ENCODE results near the gene PNPLA8.

PNPLA8 gene

GRCh38 chr7:108525985-108526767 lies at the start of gene PNPLA8:
PNPLA8 (minus strand) TSS chr7:108526135; CDS start chr7:108515491, 10,644 bp downstream.
- H3K27ac ChIP-seq (ENCODE audit: low read length): peak within 1 kb of the TSS; percentile 26
- no peaks in the 10 kb centered on the region for H3K9me3 ChIP-seq (ENCODE audit: insufficient read depth, low read depth, low read length)
- no peaks in the 10 kb centered on the region for H3K36me3 ChIP-seq (ENCODE audit: insufficient read depth, low read depth, low read length)
- H3K4me3 ChIP-seq (ENCODE audit: low read length): peak within 1 kb of the TSS; percentile 96
- H3K27me3 ChIP-seq (ENCODE audit: insufficient read depth, low read length): no peaks in the 10 kb centered on the region
- peak within 1 kb of the TSS; percentile 84; the same call in 1 of the 2 replicates for H3K9ac ChIP-seq (ENCODE audit: low read depth, low read length)
- H3K4me1 ChIP-seq (ENCODE audit: insufficient read depth, low read length): peaks cover 18% of the 10 kb centered on the region

GRCh38 chr7:108575156-108575555 lies 49.2 kb upstream of the PNPLA8 start:
- no peaks in the 10 kb centered on the region for H3K27me3 ChIP-seq (ENCODE audit: insufficient read depth, low read length)
- H3K36me3 ChIP-seq (ENCODE audit: insufficient read depth, low read depth, low read length): peaks cover 43% of the 10 kb centered on the region
- H3K4me3 ChIP-seq (ENCODE audit: low read length): no peak overlapping the region

GRCh38 chr7:108572480-108572879 lies 46.5 kb upstream of the PNPLA8 start:
- no peak overlapping the region for H3K4me3 ChIP-seq (ENCODE audit: low read length)
- peaks cover 15% of the 10 kb centered on the region for H3K4me1 ChIP-seq (ENCODE audit: insufficient read depth, low read length)
- no peak overlapping the region for H3K9ac ChIP-seq (ENCODE audit: low read depth, low read length)
- H3K27ac ChIP-seq (ENCODE audit: low read length): no peak overlapping the region
- no peaks in the 10 kb centered on the region for H3K27me3 ChIP-seq (ENCODE audit: insufficient read depth, low read length)
- peaks cover 31% of the 10 kb centered on the region for H3K36me3 ChIP-seq (ENCODE audit: insufficient read depth, low read depth, low read length)
- H3K9me3 ChIP-seq (ENCODE audit: insufficient read depth, low read depth, low read length): no peaks in the 10 kb centered on the region

More at GRCh38 chr7:108575156-108575555, 49.2 kb upstream of the PNPLA8 start:
- peaks cover 5% of the 10 kb centered on the region; the same call in 1 of the 2 replicates for H3K4me1 ChIP-seq (ENCODE audit: insufficient read depth, low read length)
- no peak overlapping the region for H3K27ac ChIP-seq (ENCODE audit: low read length)
- H3K9ac ChIP-seq (ENCODE audit: low read depth, low read length): no peak overlapping the region
- peaks cover 12% of the 10 kb centered on the region; the same call in 1 of the 2 replicates for H3K9me3 ChIP-seq (ENCODE audit: insufficient read depth, low read depth, low read length)

- H3K27ac ChIP-seq (ENCODE audit: low read length): no peak overlapping the region
Measured at GRCh38 chr7:108570146-108570755, 44.3 kb upstream of the PNPLA8 start.

GRCh38 chr7:108569381-108570145 lies 43.6 kb upstream of the PNPLA8 start, which contains the start of the genes DNAJB9 and THAP5:
DNAJB9 (plus strand) TSS chr7:108569874; CDS start chr7:108571727, 1,853 bp downstream.
THAP5 (minus strand) TSS chr7:108569706; CDS start chr7:108569569, 137 bp downstream.
- peak within 1 kb of the TSS; percentile 97 for H3K9ac ChIP-seq (ENCODE audit: low read depth, low read length)
- peak within 1 kb of the TSS; percentile 78 for H3K27ac ChIP-seq (ENCODE audit: low read length)
- peaks cover 15% of the 10 kb centered on the region for H3K4me1 ChIP-seq (ENCODE audit: insufficient read depth, low read length)
- H3K4me3 ChIP-seq (ENCODE audit: low read length): peak within 1 kb of the TSS; percentile 94
- no peaks in the 10 kb centered on the region for H3K9me3 ChIP-seq (ENCODE audit: insufficient read depth, low read depth, low read length)
- peaks cover 37% of the 10 kb centered on the region for H3K36me3 ChIP-seq (ENCODE audit: insufficient read depth, low read depth, low read length)
- no peaks in the 10 kb centered on the region for H3K27me3 ChIP-seq (ENCODE audit: insufficient read depth, low read length)

More at GRCh38 chr7:108570146-108570755, 44.3 kb upstream of the PNPLA8 start:
- Histone ChIP-seq H3K9me3 (ENCODE audit: insufficient read depth, low read depth, low read length) (no peaks in the 10 kb centered on the region), H3K27me3 (ENCODE audit: insufficient read depth, low read length) (no peaks in the 10 kb centered on the region), H3K9ac (ENCODE audit: low read depth, low read length) (peak overlapping the region; percentile 90), H3K36me3 (ENCODE audit: insufficient read depth, low read depth, low read length) (peaks cover 36% of the 10 kb centered on the region), H3K4me1 (ENCODE audit: insufficient read depth, low read length) (peaks cover 15% of the 10 kb centered on the region), H3K4me3 (ENCODE audit: low read length) (peak overlapping the region; percentile 94)

GRCh38 chr7:108568801-108569380 lies 43.0 kb upstream of the PNPLA8 start:
- Histone ChIP-seq H3K9ac (ENCODE audit: low read depth, low read length) (peak overlapping the region; percentile 97), H3K27me3 (ENCODE audit: insufficient read depth, low read length) (no peaks in the 10 kb centered on the region), H3K4me3 (ENCODE audit: low read length) (peak overlapping the region; percentile 94), H3K9me3 (ENCODE audit: insufficient read depth, low read depth, low read length) (no peaks in the 10 kb centered on the region), H3K27ac (ENCODE audit: low read length) (peak overlapping the region; percentile 78), H3K36me3 (ENCODE audit: insufficient read depth, low read depth, low read length) (peaks cover 40% of the 10 kb centered on the region), H3K4me1 (ENCODE audit: insufficient read depth, low read length) (peaks cover 15% of the 10 kb centered on the region)

- H3K9ac ChIP-seq (ENCODE audit: low read depth, low read length): no peak overlapping the region
Measured at GRCh38 chr7:108565987-108566386, 40.1 kb upstream of the PNPLA8 start.

GRCh38 chr7:108561047-108561619 lies 35.2 kb upstream of the PNPLA8 start:
- Histone ChIP-seq H3K9me3 (ENCODE audit: insufficient read depth, low read depth, low read length) (peaks cover 19% of the 10 kb centered on the region), H3K4me3 (ENCODE audit: low read length) (no peak overlapping the region), H3K27me3 (ENCODE audit: insufficient read depth, low read length) (no peaks in the 10 kb centered on the region), H3K9ac (ENCODE audit: low read depth, low read length) (no peak overlapping the region; the same call in 1 of the 2 replicates), H3K27ac (ENCODE audit: low read length) (no peak overlapping the region), H3K4me1 (ENCODE audit: insufficient read depth, low read length) (no peaks in the 10 kb centered on the region), H3K36me3 (ENCODE audit: insufficient read depth, low read depth, low read length) (peaks cover 29% of the 10 kb centered on the region)

More at GRCh38 chr7:108565987-108566386, 40.1 kb upstream of the PNPLA8 start:
- no peaks in the 10 kb centered on the region for H3K9me3 ChIP-seq (ENCODE audit: insufficient read depth, low read depth, low read length)
- H3K27me3 ChIP-seq (ENCODE audit: insufficient read depth, low read length): no peaks in the 10 kb centered on the region
- H3K4me1 ChIP-seq (ENCODE audit: insufficient read depth, low read length): peaks cover 11% of the 10 kb centered on the region
- peaks cover 29% of the 10 kb centered on the region for H3K36me3 ChIP-seq (ENCODE audit: insufficient read depth, low read depth, low read length)
- H3K27ac ChIP-seq (ENCODE audit: low read length): no peak overlapping the region
- no peak overlapping the region for H3K4me3 ChIP-seq (ENCODE audit: low read length)

- Histone ChIP-seq H3K4me1 (ENCODE audit: insufficient read depth, low read length) (no peaks in the 10 kb centered on the region), H3K27ac (ENCODE audit: low read length) (no peak overlapping the region), H3K4me3 (ENCODE audit: low read length) (no peak overlapping the region), H3K9ac (ENCODE audit: low read depth, low read length) (no peak overlapping the region), H3K27me3 (ENCODE audit: insufficient read depth, low read length) (no peaks in the 10 kb centered on the region), H3K36me3 (ENCODE audit: insufficient read depth, low read depth, low read length) (peaks cover 12% of the 10 kb centered on the region), H3K9me3 (ENCODE audit: insufficient read depth, low read depth, low read length) (peaks cover 22% of the 10 kb centered on the region)
Measured at GRCh38 chr7:108559253-108559652, 33.3 kb upstream of the PNPLA8 start.

- Histone ChIP-seq H3K9ac (ENCODE audit: low read depth, low read length) (no peak overlapping the region), H3K4me1 (ENCODE audit: insufficient read depth, low read length) (no peaks in the 10 kb centered on the region)
Measured at GRCh38 chr7:108557617-108558016, 31.7 kb upstream of the PNPLA8 start.

More at GRCh38 chr7:108557617-108558016, 31.7 kb upstream of the PNPLA8 start:
- Histone ChIP-seq H3K27ac (ENCODE audit: low read length) (no peak overlapping the region), H3K36me3 (ENCODE audit: insufficient read depth, low read depth, low read length) (0 out of 2 replicates have a peak, but pooled peaks cover 4% of the 10 kb centered on the region), H3K4me3 (ENCODE audit: low read length) (no peak overlapping the region), H3K9me3 (ENCODE audit: insufficient read depth, low read depth, low read length) (peaks cover 22% of the 10 kb centered on the region), H3K27me3 (ENCODE audit: insufficient read depth, low read length) (no peaks in the 10 kb centered on the region)

All from iPS-20b (cell line).